SK-N-SH treated with all-trans-retinoic acid at 6 μM for 48 hours (cell line): ENCODE data around the gene ZNF225.

Experiments used
- ARNTL ChIP-seq: fragments of 450-650 bp; formaldehyde crosslinking; IDR thresholded peaks from 2 replicates; pipeline ENCODE4 v1.5.0; 2020; ENCODE audit warnings: low read depth, mild to moderate bottlenecking, moderate library complexity, borderline replicate concordance
- CREB5 ChIP-seq: fragments of 250-450 bp; sonication (Bioruptor Pico); IDR thresholded peaks from 2 replicates; pipeline ENCODE4 v1.5.1; 2020; ENCODE audit warnings: low read depth, mild to moderate bottlenecking, moderate library complexity
- GLIS3 ChIP-seq: fragments of 250-450 bp; sonication (Bioruptor Pico); IDR thresholded peaks from 2 replicates; pipeline ENCODE4 v1.5.0; 2020; ENCODE audit warnings: mild to moderate bottlenecking, moderate library complexity
- OSR1 ChIP-seq: fragments of 250-450 bp; sonication (Bioruptor Pico); IDR thresholded peaks from 2 replicates; pipeline ENCODE4 v1.8.0; 2022; ENCODE audit warnings: moderate library complexity, mild to moderate bottlenecking, inconsistent platforms
- PATZ1 ChIP-seq: fragments of 250-450 bp; sonication (Bioruptor Pico); IDR thresholded peaks from 2 replicates; pipeline ENCODE4 v1.8.0; 2020; ENCODE audit warnings: mild to moderate bottlenecking, moderate library complexity, borderline replicate concordance
- RARB ChIP-seq: fragments of 250-450 bp; sonication (Bioruptor Pico); IDR thresholded peaks from 2 replicates; pipeline ENCODE4 v1.8.0; 2021; ENCODE audit warnings: mild to moderate bottlenecking, moderate library complexity
- SNAI2 ChIP-seq: fragments of 250-450 bp; sonication (Bioruptor Pico); IDR thresholded peaks from 2 replicates; pipeline ENCODE4 v1.5.0; 2020; ENCODE audit warnings: mild to moderate bottlenecking, moderate library complexity
- ZFP30 ChIP-seq: fragments of 450-650 bp; formaldehyde crosslinking; IDR thresholded peaks from 2 replicates; pipeline ENCODE4 v1.5.0; 2022; ENCODE audit warnings: mild to moderate bottlenecking, moderate library complexity
- ZNF565 ChIP-seq: fragments of 450-650 bp; formaldehyde crosslinking; conservative IDR thresholded peaks from 2 replicates; pipeline ENCODE4 v1.5.0; 2020; ENCODE audit warnings: low read depth, mild to moderate bottlenecking, moderate library complexity
- ZNF8 ChIP-seq: fragments of 450-650 bp; formaldehyde crosslinking; IDR thresholded peaks from 2 replicates; pipeline ENCODE4 v1.5.0; 2020; ENCODE audit warnings: mild to moderate bottlenecking, moderate library complexity
- TF ChIP-seq, protein P1 (sequence below): fragments of 250-450 bp; sonication (Bioruptor Pico); IDR thresholded peaks from 2 replicates; pipeline ENCODE4 v1.5.1; 2021; ENCODE audit warnings: mild to moderate bottlenecking, moderate library complexity

GRCh38 chr19:44142059-44142433 is 28.8 kb downstream of the ZNF225 start:
- no peak for TF ChIP-seq PATZ1 (CRISPR knock-in tag)
- no peak for TF ChIP-seq ZNF8
- no peak for TF ChIP-seq RARB (CRISPR knock-in tag)
- no peak for TF ChIP-seq SNAI2 (CRISPR knock-in tag)
- no peak for TF ChIP-seq ZFP30
- no peak for TF ChIP-seq CREB5
- TF ChIP-seq ZNF565 (CRISPR knock-in tag) = no peak
- no peak for TF ChIP-seq ARNTL (CRISPR knock-in tag)
- TF ChIP-seq OSR1 (CRISPR knock-in tag) = no peak
- TF ChIP-seq, protein P1, sequence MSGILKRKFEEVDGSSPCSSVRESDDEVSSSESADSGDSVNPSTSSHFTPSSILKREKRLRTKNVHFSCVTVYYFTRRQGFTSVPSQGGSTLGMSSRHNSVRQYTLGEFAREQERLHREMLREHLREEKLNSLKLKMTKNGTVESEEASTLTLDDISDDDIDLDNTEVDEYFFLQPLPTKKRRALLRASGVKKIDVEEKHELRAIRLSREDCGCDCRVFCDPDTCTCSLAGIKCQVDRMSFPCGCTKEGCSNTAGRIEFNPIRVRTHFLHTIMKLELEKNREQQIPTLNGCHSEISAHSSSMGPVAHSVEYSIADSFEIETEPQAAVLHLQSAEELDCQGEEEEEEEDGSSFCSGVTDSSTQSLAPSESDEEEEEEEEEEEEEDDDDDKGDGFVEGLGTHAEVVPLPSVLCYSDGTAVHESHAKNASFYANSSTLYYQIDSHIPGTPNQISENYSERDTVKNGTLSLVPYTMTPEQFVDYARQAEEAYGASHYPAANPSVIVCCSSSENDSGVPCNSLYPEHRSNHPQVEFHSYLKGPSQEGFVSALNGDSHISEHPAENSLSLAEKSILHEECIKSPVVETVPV (CRISPR knock-in tag) = no peak
- no peak for TF ChIP-seq GLIS3 (CRISPR knock-in tag)
